NT2/D1 (cell line): ENCODE data around the gene ZDHHC1.

Source experiments
- DNase-seq: peaks from one replicate; pipeline ENCODE4 v3.0.0-alpha.2; 2011; ENCODE audit warnings: low read depth, low spot score
- H3K27me3 ChIP-seq: 2 replicates; pipeline ENCODE4 v1.6.0; 2011; ENCODE audit warnings: mild to moderate bottlenecking; ENCODE audit not compliant: insufficient read length, insufficient read depth
- H3K36me3 ChIP-seq: 2 replicates; pipeline ENCODE4 v1.6.1; 2011; ENCODE audit warnings: mild to moderate bottlenecking, low read length, mixed read lengths; ENCODE audit not compliant: insufficient read depth, insufficient read length
- H3K4me1 ChIP-seq: 2 replicates; pipeline ENCODE4 v1.5.1; 2011; ENCODE audit not compliant: insufficient read depth, insufficient read length
- H3K4me3 ChIP-seq: 2 replicates; pipeline ENCODE4 v1.5.1; 2011; ENCODE audit warnings: low read depth; ENCODE audit not compliant: insufficient read length
- H3K9ac ChIP-seq: 2 replicates; pipeline ENCODE4 v1.6.0; 2011; ENCODE audit warnings: low read depth; ENCODE audit not compliant: insufficient read length
- H3K9me3 ChIP-seq: 2 replicates; pipeline ENCODE4 v1.5.1; 2011; ENCODE audit warnings: mild to moderate bottlenecking, low read length; ENCODE audit not compliant: insufficient read depth
- SUZ12 ChIP-seq: IDR thresholded peaks from 2 replicates; pipeline ENCODE4 v1.6.1; 2011; ENCODE audit not compliant: insufficient read length, insufficient read depth; ENCODE audit errors: extremely low read depth
- YY1 ChIP-seq: IDR thresholded peaks from 2 replicates; pipeline ENCODE4 v1.6.1; 2011; ENCODE audit not compliant: insufficient read length, insufficient read depth
- ZNF274 ChIP-seq: IDR thresholded peaks from 2 replicates; pipeline ENCODE4 v1.6.1; 2011; ENCODE audit warnings: mild to moderate bottlenecking, low read depth, low read length

Gene ZDHHC1

GRCh38 chr16:67429799-67430503, 13.7 kb upstream of the ZDHHC1 start:
- DNase-seq = no peak
- H3K9ac ChIP-seq = peak overlapping the region; percentile 79
- H3K36me3 ChIP-seq = no peaks in the 10 kb centered on the region
- H3K9me3 ChIP-seq = no peaks in the 10 kb centered on the region
- H3K27me3 ChIP-seq = peaks cover 30% of the 10 kb centered on the region
- peak; percentile 38 for TF ChIP-seq SUZ12
- no peak for TF ChIP-seq ZNF274
- TF ChIP-seq YY1 = no peak
- H3K4me3 ChIP-seq = peak overlapping the region; percentile 63
- peaks cover 39% of the 10 kb centered on the region for H3K4me1 ChIP-seq

DNA sequence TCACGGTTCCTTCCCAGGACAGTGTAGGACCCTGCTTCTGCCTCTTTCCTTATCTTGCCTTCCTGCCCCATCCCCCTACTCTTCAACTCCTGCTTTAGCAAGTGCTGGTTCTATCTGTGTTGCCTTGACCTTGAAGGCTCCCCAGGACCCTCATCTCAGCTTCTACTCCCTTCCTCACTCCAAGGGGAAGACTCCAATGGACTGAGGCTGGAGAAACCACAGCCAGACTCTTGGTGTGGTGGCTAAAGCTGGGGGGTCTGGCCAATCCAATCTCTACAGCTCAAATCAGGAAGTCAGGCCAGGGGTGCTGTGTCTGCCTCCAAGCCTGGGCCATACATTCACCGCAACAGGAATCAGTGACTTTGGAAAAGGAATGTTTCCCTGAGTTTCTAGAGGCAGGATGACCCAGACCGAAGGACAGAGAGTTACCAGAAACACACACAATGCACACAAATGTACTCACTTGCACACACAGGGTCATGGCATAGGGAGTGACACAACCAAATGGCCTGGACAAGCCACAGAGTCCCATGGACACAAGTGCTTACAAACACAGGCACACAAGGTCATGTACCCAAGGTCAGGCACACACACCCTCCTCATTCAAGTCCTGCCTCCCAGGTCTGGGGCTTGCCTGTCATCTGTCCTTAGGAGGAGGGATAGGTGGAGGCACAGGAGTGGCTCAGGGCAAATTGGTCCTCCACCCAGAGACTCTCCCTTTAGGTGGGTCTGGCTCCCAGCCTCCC, 12.9 kb upstream of the ZDHHC1 start:
- TF ChIP-seq YY1 (no peak), SUZ12 (no peak), ZNF274 (no peak)
- Histone ChIP-seq H3K9me3 (no peaks in the 10 kb centered on the region), H3K4me3 (no peak overlapping the region), H3K36me3 (no peaks in the 10 kb centered on the region), H3K27me3 (peaks cover 30% of the 10 kb centered on the region), H3K9ac (no peak overlapping the region), H3K4me1 (peaks cover 37% of the 10 kb centered on the region)
- DNase-seq = no peak

DNA sequence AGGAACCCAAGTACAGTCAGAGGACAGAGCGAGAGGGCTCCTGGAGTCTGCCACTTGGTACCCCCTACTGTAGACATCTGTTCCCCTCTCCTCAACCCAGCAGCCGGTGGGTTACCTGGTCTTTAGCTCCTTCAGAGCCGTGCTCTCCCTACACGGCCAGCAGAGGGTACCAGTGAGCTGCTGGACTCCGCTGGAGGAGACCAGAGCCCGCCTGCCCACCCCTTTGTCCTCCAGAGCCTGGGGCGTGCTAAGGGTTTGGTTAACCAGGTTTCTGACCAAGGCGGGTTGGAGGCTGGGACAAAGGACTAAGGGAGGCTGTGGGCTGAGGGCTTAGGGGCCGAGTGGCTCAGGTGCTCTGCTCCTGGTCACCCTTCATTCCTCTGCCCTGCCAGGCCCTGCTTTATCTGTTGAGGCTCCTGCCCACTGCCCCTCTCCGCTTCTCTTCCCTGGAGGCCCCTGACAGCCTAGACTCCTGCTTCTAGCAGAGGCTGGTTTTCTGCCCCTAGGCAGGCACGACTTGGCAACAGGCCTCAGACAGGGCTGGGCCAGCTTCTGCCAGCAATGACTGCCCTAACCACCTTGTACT, 12.0 kb upstream of the ZDHHC1 start:
- Histone ChIP-seq H3K9me3 (no peaks in the 10 kb centered on the region), H3K9ac (peak overlapping the region; percentile 32), H3K27me3 (peaks cover 30% of the 10 kb centered on the region)

DNA sequence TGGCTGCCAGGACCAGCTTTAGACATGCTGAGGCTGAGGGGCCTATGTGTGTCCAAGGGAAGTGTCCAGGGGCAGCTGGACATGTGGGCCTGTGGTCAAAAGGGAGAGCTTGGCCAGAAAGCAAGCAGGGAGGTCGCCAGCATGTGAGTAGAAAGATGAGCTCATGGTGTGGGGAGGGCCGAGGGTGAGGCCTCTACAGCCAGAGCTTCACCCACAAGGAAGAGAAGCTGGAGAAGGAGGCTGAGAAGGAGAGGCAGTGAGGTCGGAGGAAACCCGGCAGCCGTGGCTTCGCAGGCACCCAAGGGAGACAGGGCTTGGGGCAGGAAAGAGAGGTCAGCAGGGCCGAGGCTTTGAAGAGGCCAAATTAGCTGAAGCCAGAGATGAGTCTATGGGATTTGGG, 10.7 kb upstream of the ZDHHC1 start:
- Histone ChIP-seq H3K9ac (no peak overlapping the region), H3K4me1 (peaks cover 30% of the 10 kb centered on the region), H3K4me3 (no peak overlapping the region), H3K9me3 (no peaks in the 10 kb centered on the region), H3K36me3 (no peaks in the 10 kb centered on the region), H3K27me3 (peaks cover 30% of the 10 kb centered on the region)
- no peak for DNase-seq
- TF ChIP-seq YY1 (no peak), ZNF274 (no peak), SUZ12 (no peak)

More for the DNA sequence above, 12.0 kb upstream of the ZDHHC1 start:
- Histone ChIP-seq H3K4me3 (no peak overlapping the region), H3K4me1 (peaks cover 35% of the 10 kb centered on the region), H3K36me3 (no peaks in the 10 kb centered on the region)
- DNase-seq = peak; percentile 63
- no peak for TF ChIP-seq SUZ12
- no peak for TF ChIP-seq ZNF274
- TF ChIP-seq YY1 = no peak

DNA sequence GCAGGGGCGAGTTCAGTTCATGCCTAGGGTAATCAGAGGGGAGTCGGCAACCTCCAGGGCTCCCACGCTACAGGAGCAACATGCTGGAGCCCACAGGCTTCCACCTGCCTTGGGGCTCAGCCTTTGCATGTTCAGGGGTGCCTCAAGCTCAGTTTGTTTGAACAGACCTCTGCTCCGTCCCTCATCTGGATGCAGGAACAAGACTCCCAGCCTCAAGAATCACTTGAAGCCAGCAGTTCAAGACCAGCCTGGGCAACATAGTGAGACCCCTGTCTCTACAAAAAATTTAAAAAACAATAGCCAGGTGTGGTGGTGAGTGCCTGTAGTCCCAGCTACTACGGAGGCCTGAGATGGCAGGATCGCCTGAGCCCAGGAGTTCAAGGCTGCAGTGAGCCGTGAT, 9.7 kb upstream of the ZDHHC1 start:
- DNase-seq = no peak
- Histone ChIP-seq H3K36me3 (no peaks in the 10 kb centered on the region), H3K4me3 (no peak overlapping the region), H3K9ac (no peak overlapping the region), H3K4me1 (peaks cover 29% of the 10 kb centered on the region), H3K27me3 (peaks cover 24% of the 10 kb centered on the region), H3K9me3 (no peaks in the 10 kb centered on the region)
- no peak for TF ChIP-seq SUZ12
- no peak for TF ChIP-seq YY1
- no peak for TF ChIP-seq ZNF274

GRCh38 chr16:67425580-67425979, 9.3 kb upstream of the ZDHHC1 start:
- Histone ChIP-seq H3K4me1 (peaks cover 29% of the 10 kb centered on the region), H3K27me3 (peaks cover 22% of the 10 kb centered on the region)

GRCh38 chr16:67425061-67425460, 8.8 kb upstream of the ZDHHC1 start:
- DNase-seq = no peak
- H3K9me3 ChIP-seq = no peaks in the 10 kb centered on the region
- H3K27me3 ChIP-seq = peaks cover 17% of the 10 kb centered on the region
- no peak overlapping the region for H3K9ac ChIP-seq
- TF ChIP-seq SUZ12 (no peak), YY1 (no peak), ZNF274 (no peak)
- peak overlapping the region; percentile 8 for H3K4me3 ChIP-seq
- peaks cover 25% of the 10 kb centered on the region for H3K4me1 ChIP-seq
- H3K36me3 ChIP-seq = no peaks in the 10 kb centered on the region

More at GRCh38 chr16:67425580-67425979, 9.3 kb upstream of the ZDHHC1 start:
- no peak for DNase-seq
- Histone ChIP-seq H3K4me3 (no peak overlapping the region), H3K9ac (no peak overlapping the region), H3K36me3 (no peaks in the 10 kb centered on the region), H3K9me3 (no peaks in the 10 kb centered on the region)
- TF ChIP-seq ZNF274 = no peak
- no peak for TF ChIP-seq SUZ12
- no peak for TF ChIP-seq YY1
